Coronary artery (tissue), 2 donors: ENCODE data around the gene RWDD3.

ENCODE experiments used
- DNase-seq: peaks from one replicate; pipeline ENCODE4 v3.0.0-alpha.2; 2017; ENCODE audit warnings: low spot score
- H3K27ac ChIP-seq, 2 donors: fragments of 200-600 bp; sonication (generic); one replicate each; pipeline ENCODE4 v1.5.1; 2016 to 2019
- H3K4me3 ChIP-seq: fragments of 200-600 bp; sonication (generic); 2 replicates; pipeline ENCODE4 v1.5.1; 2016; ENCODE audit warnings: mild to moderate bottlenecking, moderate library complexity
- CTCF ChIP-seq: fragments of 200-600 bp; sonication (generic); IDR thresholded peaks from one replicate; pipeline ENCODE4 v1.5.1; 2019; ENCODE audit warnings: antibody characterized with exemption

The RWDD3 gene

GRCh38 chr1:95226781-95227660, 7.0 kb upstream of the RWDD3 start:
- no peak for TF ChIP-seq CTCF
- H3K27ac ChIP-seq: peak overlapping the region in 1 of 2 donors; percentile 45
- DNase-seq: no peak
- H3K4me3 ChIP-seq: no peak overlapping the region

GRCh38 chr1:95229037-95229436, 5.0 kb upstream of the RWDD3 start:
- Histone ChIP-seq H3K27ac (no peak overlapping the region), H3K4me3 (no peak overlapping the region)
- no peak for TF ChIP-seq CTCF
- no peak for DNase-seq

GRCh38 chr1:95229706-95230105, 4.3 kb upstream of the RWDD3 start:
- Histone ChIP-seq H3K27ac (no peak overlapping the region), H3K4me3 (no peak overlapping the region)
- no peak for TF ChIP-seq CTCF
- no peak for DNase-seq

- Histone ChIP-seq H3K4me3 (no peak overlapping the region), H3K27ac (no peak overlapping the region)
- TF ChIP-seq CTCF: no peak
- no peak for DNase-seq
These were observed 3.8 kb upstream of the RWDD3 start for GRCh38 chr1:95230256-95230655.

GRCh38 chr1:95230768-95231191, 3.2 kb upstream of the RWDD3 start:
- Histone ChIP-seq H3K27ac (peak overlapping the region in 1 of 2 donors; percentile 10), H3K4me3 (no peak overlapping the region)
- no peak for DNase-seq
- no peak for TF ChIP-seq CTCF

- DNase-seq: no peak
- peak overlapping the region; percentile 97 for H3K4me3 ChIP-seq
- TF ChIP-seq CTCF: no peak
- H3K27ac ChIP-seq: peak overlapping the region; percentile 94 to 95
These were observed 1.2 kb upstream of the RWDD3 start for GRCh38 chr1:95232646-95233318.
